ENCODE results near the gene ENTREP1. TPM values are rescaled to one million over a fixed set of nuclear protein-coding genes. Genes with fewer than 3 reads are reported as not detected.
A peak's percentile ranks its signal among the peaks of the same experiment; 100 is the strongest.
"Not testable (repeated sequence)": the region's sequence is repeated elsewhere in the genome, so short reads cannot be mapped to it uniquely, and the experiment has no call there.

The ENTREP1 gene
- polyA plus RNA-seq, 3 donors = 2.4 to 6.0 (median 2.9) TPM

DNA sequence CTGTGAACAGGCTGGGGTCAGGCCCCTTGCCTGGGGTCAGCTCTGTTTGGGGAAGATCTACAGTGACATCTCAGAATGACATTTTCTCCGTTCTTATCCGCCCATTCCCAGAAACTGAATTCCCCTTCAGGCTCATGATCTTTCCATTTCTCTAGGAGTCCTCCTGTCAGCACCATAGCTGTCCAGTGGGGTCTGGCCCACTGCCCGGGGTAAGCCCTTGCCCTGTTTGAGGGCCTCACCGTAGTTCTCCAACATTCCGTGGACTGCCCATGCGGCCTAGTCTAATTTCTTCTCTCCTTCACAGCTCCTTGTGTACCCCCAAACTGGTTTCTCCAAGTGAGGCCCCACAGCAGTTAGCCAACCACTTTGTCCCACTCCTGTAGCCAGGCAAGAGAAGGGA, 68.4 kb downstream of the ENTREP1 start:
- DNase-seq (ENCODE audit: extremely low read depth in 1 of 11, low read depth in 9 of 11, low spot score in 4 of 11) = no peak

DNA sequence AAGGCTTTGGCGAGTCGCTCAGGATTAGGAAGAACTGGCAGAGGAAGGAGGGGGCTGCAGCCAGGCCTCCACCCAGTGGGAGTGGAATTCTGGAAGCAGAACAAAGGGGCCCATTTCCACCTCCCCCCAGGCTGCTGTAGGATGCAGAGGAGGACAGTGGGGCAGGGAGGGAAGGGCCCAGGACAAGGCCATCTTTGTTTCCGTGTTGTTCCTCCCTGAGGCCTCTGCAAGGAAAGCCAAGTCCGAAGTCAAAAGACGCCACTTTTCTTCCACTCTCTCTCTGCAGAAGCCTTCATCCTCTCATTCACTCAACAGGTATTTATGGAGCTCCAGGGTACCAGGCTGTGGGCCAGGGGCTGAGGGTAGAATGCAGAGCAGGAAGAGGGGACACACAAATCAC, 70.7 kb downstream of the ENTREP1 start:
- no peak for DNase-seq (ENCODE audit: extremely low read depth in 1 of 11, low read depth in 9 of 11, low spot score in 4 of 11)

DNA sequence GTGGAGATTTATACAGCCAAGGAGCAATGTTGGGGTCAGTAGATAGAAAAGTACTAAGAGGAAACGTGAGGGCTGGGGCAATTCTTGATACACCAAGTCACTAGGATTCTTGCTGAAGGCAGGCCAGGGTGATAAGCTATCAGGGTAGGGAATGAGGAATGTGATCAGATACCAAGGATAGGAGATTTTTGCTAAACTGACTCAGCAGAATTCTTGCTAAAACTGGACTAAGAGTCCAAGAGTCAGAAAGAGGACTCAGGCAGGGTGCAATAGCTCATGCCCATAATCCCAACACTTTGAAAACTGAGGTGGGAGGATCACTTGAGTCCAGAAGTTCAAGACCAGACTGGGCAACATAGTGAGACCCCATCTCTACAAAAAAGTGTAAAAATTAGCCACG, 71.7 kb downstream of the ENTREP1 start:
- DNase-seq (ENCODE audit: extremely low read depth in 1 of 11, low read depth in 9 of 11, low spot score in 4 of 11) = no peak

DNA sequence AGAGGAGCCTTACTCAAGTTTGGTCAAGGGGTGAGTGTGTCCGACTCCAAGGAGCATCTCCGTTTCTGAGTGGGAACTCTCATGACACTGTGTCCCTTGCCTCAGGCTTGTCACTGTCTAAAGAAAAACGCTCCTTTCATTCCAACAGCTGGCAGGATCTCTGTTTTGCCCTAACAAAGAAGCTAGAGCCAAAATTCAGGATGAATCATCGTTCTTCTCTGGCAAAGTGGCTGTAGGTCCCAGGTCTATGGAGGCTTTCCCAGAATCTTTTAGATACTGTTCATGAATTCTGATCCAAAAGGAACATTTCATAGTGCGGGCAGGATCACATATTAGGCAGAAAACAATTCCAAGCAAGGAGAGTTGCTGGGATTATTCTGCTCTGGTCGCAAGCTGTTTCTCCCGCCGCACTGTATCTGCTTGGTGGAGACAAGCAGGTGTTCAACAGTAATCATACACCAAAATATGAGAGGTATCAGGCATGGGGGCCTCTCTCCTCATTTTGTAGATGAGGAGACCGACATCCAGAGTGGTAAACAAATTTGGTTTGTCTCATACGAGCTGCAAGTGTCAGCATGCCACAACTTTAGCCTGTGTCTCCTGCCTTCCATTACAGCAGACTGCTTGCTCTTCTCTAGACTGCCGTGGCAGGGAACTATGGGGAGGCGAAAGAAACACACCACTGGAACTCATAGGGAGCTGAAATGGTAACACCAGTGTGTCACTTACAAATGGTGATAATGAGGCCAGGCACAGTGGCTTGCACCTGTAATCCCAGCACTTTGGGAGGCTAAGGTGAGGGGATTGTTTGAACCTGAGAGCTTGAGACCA, 72.6 kb downstream of the ENTREP1 start:
- DNase-seq (ENCODE audit: extremely low read depth in 1 of 11, low read depth in 9 of 11, low spot score in 4 of 11) = no peak

DNA sequence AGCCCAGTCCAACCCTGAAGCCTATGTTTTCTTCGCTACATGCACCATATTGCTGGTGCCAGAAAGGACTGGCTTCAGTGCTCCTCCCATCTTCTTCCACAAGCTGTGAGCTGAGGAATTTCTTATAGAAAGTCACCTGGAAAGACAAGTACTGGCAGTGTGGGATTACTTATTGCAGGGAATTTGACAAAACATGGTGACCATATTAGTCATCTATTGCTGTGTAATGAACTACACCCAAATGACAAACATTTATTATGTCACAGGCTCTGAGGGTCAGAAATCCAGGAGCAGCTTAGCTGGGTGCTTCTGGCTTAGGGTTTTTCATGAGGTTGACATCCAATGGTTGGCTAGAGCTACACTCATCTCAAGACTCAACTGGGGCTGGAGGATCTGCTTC, 75.5 kb downstream of the ENTREP1 start:
- DNase-seq (ENCODE audit: extremely low read depth in 1 of 11, low read depth in 9 of 11, low spot score in 4 of 11) = no peak

DNA sequence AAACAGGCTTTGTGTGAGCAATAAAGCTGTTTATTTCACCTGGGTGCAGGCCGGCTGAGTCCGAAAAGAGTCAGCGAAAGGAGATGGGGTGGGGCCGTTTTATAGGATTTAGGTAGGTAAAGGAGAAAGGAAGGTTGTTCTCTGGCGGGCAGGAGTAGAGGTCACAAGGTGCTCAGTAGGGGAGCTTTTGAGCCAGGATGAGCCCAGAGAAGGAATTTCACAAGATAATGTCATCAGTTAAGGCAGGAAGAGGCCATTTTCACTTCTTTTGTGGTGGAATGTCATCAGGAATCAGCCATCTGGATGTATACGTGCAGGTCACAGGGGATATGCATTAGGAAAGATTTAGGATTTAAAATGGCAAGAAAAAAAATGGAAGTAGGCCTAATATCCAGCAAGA, 84.9 kb downstream of the ENTREP1 start:
- DNase-seq (ENCODE audit: extremely low read depth in 1 of 11, low read depth in 9 of 11, low spot score in 4 of 11) = not testable (repeated sequence)

DNA sequence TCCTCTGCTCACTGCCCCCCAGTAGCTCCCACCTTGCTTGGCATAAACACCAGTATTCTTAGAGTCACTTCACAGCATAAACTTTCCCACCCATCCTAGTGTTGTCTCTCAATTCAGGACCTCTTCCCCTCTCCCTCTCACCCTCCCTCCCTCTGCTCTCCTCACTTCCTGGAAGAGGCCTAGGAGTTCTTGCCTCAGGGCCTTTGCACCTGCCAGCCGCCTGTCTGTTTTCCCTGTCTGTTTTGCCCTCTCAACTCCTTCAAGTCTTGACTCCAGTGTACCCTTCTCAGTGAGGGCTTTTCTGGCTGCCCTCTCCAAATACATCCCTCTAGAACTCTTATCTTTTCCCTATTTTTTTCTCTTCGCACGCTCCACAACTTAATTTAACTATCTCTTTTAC, 86.2 kb downstream of the ENTREP1 start:
- DNase-seq (ENCODE audit: extremely low read depth in 1 of 11, low read depth in 9 of 11, low spot score in 4 of 11) = no peak

DNA sequence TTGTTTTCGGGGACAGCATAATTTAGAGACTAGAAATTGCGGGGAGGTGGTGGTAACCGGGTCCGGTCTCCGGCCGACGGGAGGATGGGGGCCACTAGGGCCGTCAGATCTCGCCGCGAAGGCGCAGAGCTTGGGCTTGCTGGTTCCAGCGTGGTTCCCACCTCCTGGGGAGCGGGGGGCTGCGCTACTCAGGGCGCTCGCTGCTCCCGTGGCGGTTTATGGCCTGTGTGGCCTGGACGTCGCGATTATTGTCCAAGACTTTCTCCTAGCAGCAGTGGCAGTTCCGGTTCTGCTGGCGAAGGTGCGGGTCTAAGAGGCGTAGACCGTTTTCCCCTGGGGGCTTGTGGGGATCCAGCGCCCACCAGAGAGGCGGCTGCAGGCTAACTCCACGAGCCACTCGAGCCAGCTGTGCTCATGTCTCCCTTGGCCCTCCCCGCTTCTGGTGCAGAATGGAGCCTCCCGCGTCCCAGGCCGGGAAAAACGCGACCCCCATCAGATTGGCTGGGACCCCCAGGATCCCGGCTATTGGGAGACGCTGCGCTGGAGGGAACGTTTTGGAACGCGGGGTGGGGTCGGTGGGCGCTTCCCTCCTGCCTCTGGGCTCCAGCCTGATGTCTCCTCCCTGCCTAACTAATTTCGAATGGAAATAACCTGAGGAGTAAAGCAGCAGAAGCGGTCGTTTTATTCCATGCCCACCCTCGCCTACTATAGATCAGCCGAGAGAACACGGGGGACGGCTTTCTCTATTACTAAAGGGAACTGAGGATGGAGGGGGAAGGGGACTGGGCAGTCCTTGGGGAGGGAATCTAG, 87.1 kb downstream of the ENTREP1 start:
- no peak for DNase-seq (ENCODE audit: extremely low read depth in 1 of 11, low read depth in 9 of 11, low spot score in 4 of 11)

DNA sequence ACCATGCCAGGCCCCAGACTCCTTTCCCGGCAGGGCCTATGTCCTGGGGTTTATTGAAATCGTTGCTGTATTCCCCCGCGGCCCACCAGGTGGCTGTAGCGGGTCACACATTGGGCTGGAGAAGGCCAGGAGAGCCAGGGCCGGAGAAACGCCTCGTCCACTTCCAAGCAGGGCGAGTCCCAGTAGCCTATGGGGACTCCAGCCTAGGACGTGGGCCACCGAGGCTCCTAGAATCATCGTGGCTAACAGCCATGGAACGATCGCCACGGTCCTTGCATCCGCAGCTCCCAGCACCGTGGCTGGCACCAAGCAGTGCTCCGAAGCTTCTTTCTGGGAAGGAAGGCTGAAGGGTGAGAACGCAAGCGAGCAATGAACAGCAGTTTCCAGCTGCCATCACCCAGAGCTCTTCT, 87.7 kb downstream of the ENTREP1 start:
- DNase-seq (ENCODE audit: extremely low read depth in 1 of 11, low read depth in 9 of 11, low spot score in 4 of 11) = peak; percentile 22 to 62 (median 52)

DNA sequence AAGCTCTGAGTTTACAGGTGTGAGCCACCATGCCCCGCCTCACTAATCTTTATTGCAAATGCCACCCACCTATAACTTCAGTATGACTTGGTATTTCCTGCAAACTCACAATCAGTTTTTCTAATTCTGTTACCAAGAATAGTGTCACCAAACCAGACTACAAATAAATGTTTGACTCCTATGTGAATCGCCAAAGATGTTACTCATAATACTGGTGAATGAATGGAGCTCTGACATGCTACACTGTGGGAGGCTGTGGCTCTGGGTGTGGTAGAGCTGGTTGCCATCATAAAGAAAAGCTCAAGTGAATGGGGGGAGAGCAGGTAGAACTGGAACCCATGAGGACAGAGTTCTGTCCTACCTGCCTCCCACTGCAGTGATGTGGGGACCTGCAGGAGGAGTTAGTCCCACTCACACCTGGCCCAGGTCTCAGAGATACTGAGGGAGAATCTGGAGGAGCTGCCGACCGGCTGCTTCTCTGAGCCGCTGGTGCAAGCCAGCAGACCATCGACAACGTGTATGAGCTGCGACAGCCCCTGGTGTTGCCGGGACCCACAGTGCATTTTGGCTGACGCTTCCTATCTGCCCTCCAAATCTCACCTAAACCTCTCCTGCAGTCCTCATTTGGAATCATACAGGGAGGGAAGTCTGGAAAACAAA, 95.7 kb downstream of the ENTREP1 start:
- DNase-seq (ENCODE audit: extremely low read depth in 1 of 11, low read depth in 9 of 11, low spot score in 4 of 11) = no peak

DNA sequence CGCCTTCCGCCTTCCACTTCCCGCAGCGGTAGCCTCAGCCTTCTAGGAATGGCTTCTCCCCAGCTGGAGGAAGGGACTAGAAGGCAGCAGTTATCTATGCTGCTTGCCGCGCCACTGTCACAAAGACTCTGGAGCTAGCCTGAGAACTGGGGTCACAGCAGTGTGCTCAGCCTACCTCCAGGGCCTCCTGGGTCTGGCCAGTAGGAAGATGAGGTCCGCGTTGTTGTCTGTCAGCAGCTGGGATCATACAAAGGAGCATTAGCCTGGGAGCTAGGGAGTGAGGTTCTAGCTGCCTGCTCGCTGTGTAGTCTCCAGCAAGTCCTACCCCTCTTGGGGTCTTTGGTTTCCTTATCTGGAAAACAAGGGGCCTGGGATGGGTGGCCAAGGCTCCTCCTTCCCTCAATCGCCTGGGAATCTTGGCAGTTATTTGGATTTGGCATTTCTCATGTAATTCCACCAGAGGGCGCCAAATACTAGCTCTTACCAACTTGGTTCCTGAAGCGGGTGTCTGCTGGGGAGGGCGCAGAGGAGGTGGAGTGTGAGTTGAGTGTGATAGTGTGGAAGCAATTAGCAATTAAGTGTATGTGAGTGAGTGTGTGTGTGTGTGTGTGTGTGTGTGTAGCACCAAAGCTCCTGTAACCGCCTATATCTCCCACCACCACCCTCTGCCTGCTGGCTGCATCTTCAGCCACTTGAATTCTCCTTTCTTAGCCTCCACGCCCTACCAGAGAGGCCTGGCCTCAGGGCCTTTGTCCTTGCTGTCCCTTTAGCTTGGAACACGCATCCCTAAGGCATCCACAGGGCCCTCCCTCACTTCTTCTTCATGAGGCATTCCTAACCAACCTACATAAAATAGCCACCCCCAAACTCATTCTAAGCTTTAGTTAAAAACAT, 97.1 kb downstream of the ENTREP1 start:
- peak in 10 of 11 donors; percentile 31 to 59 (median 48) for DNase-seq (ENCODE audit: extremely low read depth in 1 of 11, low read depth in 9 of 11, low spot score in 4 of 11)

DNA sequence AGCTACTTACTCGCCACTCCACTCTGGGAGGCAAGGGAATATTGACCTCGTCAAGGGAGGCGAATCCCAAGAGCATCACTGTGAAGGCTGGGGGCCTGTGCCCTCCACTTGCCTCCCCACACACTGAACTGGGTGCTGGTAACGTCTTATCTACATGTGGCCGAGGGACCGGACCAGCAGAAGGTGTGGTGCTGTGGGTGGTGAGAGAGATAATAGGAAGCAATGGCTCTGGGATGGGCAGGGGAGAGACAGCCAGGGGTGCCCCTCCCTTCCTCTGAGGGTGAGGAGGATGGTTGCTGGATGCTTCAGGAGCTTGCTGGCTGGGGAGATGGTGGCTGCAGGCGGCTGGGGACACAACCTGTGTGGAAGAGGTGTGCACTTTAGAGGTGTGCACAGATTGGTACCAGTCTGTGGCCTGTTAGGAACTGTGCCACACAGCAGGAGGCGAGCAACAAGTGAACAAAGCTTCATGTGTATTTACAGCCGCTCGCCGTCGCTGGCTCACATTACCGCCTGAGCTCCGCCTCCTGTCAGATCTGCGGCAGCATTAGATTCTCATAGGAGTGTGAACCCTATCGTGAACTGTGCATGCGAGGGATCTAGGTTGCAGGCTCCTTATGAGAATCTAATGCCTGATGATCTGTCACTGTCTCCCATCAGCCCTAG, 100.3 kb downstream of the ENTREP1 start:
- DNase-seq (ENCODE audit: extremely low read depth in 1 of 11, low read depth in 9 of 11, low spot score in 4 of 11) = no peak

DNA sequence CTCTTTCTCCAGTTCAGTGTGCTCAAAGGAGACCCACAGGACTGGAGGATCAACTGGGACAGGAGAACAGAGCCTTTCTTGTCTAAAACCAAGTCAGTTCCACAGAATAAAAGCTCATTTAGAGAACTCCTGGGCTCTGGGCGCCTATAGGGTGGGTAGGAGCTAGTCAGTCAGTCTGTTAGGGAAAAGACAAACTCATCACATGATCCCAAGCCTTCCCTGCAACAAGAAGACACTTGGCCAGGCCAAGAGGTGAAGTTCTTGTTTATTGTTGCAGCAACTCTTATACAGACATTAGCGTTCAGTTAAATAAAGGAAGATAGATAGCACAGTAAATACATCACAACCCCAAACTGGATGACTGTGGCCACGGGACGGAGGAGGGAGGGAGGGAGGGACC, 102.3 kb downstream of the ENTREP1 start:
- no peak for DNase-seq (ENCODE audit: extremely low read depth in 1 of 11, low read depth in 9 of 11, low spot score in 4 of 11)

DNA sequence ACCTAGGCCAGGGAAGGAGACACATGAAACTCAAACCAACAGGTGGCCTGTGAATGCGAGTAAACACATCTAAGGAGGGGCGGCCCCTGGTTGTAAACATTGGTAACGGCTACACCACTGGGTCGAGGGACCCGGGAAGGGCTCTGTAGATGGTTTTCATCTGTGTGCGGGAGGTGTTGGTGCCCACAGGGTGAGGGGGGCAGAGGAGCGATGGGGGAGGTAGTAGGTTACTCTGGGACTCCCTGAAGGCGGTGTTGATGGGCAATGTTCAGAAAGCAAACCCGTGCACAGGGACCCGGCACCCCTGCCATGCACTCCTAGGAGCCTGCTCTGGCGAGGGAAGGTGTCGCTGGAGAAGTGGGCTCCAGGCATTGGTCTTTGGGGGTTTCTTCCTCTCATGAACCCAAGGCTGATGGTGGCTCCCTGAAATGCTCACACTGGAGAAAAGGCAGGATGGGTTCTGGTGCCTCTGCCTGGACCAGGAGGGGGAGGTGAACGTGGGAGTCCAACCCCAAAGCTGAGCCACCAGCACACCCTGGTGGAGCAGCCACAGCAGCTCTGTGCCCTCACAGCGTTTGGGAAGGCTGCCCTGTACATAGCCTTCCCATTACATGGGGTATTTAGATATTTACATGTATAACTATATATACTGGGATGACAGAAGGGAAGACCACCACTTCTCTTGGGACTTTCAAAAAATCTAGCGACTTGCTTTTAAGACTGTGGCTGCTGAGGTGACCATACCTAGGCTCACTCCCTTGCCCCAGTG, 103.2 kb downstream of the ENTREP1 start:
- no peak for DNase-seq (ENCODE audit: extremely low read depth in 1 of 11, low read depth in 9 of 11, low spot score in 4 of 11)

DNA sequence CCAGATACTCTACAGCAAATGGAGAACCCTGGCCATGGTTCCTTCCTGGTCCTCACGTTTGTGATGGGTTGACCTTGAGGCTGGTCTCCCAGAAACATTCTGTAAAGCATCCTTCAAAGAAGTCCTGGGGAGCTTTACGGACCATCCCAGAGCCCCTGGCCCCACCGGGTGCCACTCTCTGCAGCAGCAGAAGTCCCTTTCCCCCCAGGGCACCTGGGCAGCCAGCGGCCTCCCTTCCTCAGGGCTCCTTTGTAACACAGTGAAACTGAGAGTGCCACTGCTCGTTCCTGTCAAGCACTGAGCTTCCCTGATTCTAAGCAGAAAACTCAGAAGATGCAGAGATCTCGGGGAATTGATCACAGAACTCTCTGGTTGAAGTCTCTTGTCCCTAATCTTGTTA, 104.3 kb downstream of the ENTREP1 start:
- DNase-seq (ENCODE audit: extremely low read depth in 1 of 11, low read depth in 9 of 11, low spot score in 4 of 11) = no peak

DNA sequence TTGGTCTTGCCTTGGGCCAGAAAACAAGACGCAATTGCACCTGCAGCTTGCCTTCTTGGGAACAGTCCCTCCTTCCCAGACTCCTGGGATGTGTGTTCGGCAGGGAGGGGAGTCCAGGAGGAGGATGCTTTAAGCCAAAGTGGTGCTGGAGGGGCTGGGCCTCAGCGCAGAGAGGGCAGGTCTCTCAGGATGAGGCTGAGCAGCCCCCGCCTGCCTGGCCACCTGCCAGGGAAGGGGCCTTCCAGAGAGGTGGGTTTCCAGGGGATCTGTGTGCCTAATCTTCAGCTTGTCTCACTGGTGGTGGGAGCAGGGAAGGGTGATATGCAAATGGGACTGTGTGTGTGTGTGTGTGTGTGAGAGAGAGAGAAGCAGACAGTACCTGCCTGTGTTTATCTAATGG, 105.2 kb downstream of the ENTREP1 start:
- no peak for DNase-seq (ENCODE audit: extremely low read depth in 1 of 11, low read depth in 9 of 11, low spot score in 4 of 11)

DNA sequence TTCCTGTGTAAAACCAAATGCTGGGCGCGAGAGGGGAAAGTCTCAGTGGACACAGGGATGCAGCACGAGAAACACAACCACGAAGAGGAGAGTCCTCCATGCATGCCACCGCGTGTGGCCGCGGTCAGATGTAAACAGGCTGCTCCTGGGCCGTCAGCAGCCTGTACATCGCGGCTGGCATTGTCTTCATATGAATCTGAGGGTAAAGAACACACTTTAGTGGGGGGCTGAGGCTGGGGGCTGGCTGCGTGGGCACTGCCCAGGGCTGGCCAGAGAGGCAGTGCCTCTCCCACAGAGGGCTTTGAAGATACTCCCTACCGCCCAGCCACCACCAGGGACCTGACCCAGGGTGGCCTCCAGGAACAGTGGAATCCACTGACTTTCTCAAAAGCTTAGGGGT, 106.2 kb downstream of the ENTREP1 start:
- DNase-seq (ENCODE audit: extremely low read depth in 1 of 11, low read depth in 9 of 11, low spot score in 4 of 11) = no peak

DNA sequence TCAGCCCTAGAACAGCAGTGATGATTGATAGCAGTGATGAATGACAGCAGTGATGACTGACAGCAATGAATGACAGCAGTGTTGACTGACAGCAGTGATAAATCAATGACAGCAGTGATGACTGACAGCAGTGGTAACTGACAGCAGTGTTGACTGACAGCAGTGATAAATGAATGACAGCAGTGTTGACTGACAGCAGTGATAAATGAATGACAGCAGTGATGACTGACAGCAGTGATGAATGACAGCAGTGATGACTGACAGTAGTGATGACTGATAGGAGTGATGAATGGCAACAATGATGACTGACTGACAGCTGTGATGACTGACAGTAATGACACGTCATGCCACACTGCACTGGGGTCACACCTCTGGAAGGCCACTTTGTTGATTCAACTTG, 106.8 kb downstream of the ENTREP1 start:
- DNase-seq (ENCODE audit: extremely low read depth in 1 of 11, low read depth in 9 of 11, low spot score in 4 of 11) = no peak

Data from renal cortex interstitium (tissue), 11 donors.